Superior temporal gyrus (tissue), 1 donor: ENCODE data around the gene AP5S1.

Experiments
- DNase-seq: peaks from one replicate; pipeline ENCODE4 v3.0.0-alpha.2; 2016; ENCODE audit errors: extremely low spot score

The AP5S1 gene

DNA sequence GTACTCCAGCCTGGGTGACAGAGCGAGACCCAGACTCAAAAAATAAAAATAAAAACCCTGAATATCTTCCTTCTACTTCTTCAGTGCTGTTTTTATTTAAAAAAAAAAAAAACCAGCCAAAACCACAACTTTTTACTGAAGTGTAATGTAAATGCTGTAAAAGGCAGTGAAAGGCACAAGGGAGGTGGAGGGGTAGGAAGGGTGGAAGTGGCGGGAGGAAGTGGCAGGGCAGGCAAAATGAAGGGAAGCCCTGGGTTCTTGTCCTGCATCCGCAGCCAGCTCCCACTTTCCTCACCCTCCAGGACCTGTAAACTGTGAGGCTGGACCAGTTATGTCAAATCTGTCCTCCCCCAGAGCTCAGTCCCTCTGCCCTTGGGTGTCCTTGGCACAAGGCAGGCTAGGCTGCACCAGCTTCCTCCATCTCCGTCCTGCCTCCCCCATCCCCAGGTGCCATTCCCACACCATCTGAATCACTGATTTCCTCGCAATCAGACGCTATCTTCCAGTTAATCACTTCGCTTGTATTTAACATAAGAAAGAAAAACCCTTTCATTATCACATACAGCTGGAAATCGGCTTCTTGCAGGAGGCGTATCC, 55.1 kb downstream of the AP5S1 start:
- no peak for DNase-seq

DNA sequence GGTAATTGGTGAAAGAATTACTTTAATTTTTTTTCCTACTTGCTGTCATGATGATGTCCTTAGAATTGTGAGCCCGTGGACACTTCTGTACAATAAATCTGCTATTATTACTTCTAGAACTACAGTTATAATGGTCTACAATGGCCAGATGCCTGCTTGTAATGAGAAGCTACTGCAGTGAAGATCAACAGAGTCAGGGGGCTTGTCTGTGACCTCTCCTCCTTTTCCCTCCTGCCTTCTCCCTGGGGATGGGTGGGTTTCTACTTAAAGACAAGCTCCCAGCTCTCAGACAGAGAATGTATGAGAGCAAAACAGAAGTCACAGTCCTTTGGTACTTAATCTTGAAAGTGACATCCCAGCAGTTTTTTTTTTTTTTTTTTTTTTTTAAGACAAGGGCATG, 55.7 kb downstream of the AP5S1 start:
- DNase-seq = no peak

DNA sequence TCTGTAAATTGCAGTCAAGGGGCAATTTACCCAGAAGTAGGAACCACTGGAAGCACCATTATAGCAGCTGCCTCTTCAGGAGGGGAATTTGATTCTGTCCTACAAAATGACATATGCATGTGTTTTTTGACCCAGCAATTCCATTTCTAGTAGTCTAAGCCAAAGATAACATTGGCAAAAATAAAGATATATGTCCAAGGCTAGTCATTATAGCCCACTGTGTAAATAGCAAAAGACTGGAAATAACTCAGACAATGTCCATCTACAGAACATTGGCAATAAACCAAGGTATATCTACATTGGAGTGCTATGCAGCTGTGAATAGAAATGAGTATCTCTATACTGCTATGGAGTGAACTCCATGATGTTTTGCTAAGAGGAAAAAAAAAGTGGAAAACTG, 56.3 kb downstream of the AP5S1 start:
- DNase-seq = no peak
